Skeletal muscle satellite cell (primary cell): Measurements from ENCODE around the gene TYK2.
"Not testable (repeated sequence)": the region's sequence is repeated elsewhere in the genome, so short reads cannot be mapped to it uniquely, and the experiment has no call there.

Source experiments
- H3K27me3 ChIP-seq: 2 replicates; pipeline ENCODE4 v1.7.0; 2013; ENCODE audit warnings: low read length; ENCODE audit not compliant: control insufficient read depth, insufficient read depth
- H3K36me3 ChIP-seq: 2 replicates; pipeline ENCODE4 v1.7.0; 2013; ENCODE audit warnings: mild to moderate bottlenecking, control low read depth, low read length; ENCODE audit not compliant: insufficient read depth
- H3K4me1 ChIP-seq: 2 replicates; pipeline ENCODE4 v1.7.0; 2013; ENCODE audit warnings: low read length; ENCODE audit not compliant: control insufficient read depth, insufficient read depth
- H3K4me2 ChIP-seq: 2 replicates; pipeline ENCODE4 v1.7.0; 2013; ENCODE audit warnings: mild to moderate bottlenecking, low read length
- H3K4me3 ChIP-seq: 2 replicates; pipeline ENCODE4 v1.7.0; 2013; ENCODE audit warnings: low read length
- H3K9ac ChIP-seq: 2 replicates; pipeline ENCODE4 v1.7.0; 2013; ENCODE audit warnings: mild to moderate bottlenecking, low read depth, low read length, moderate library complexity
- H3K9me3 ChIP-seq: replicated peaks from 2 replicates; pipeline ENCODE4 v1.7.0; 2013; ENCODE audit warnings: mild to moderate bottlenecking, control low read depth, low read length

TYK2 gene

DNA sequence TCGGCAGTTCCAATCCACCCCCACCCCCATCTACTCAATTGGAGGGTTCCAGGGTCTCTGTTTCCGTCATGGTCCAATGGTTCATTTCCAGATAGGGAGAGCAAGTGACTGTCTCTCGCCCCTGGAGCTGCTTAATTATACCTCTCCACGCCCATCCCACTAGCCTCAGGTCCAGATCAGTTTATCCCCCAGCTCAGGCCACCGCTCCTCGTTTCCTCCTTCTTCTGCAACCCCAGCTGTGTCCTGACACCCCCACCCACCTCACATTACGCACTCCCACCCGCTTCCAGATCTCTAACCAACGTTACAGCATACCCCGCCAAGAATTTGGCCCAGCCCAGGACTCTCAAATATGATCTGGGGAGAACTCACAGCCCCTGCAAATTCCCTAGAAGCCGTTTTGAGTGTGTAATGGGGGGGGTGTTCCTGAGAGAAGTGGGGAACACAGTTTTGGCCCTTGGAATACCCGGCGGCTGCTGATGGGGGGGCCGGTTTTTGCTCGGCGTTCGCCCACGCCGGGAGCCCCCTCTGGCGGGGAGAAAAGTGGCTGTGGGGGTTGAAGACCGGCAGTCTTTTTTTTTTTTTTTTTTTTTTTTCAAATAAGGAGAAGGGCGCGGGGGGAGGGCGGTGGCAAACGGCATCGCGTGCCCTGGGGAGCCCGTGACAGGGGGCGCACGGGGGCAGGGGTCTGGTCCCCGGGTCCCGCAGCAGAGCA lies 38.3 kb upstream of the TYK2 start:
- Histone ChIP-seq H3K36me3 (no peaks in the 10 kb centered on the region), H3K4me2 (peak overlapping the region; percentile 52), H3K9ac (no peak overlapping the region), H3K4me3 (peak overlapping the region; percentile 70), H3K9me3 (peaks cover 3% of the 10 kb centered on the region), H3K4me1 (peaks cover 36% of the 10 kb centered on the region), H3K27me3 (peaks cover 51% of the 10 kb centered on the region)

DNA sequence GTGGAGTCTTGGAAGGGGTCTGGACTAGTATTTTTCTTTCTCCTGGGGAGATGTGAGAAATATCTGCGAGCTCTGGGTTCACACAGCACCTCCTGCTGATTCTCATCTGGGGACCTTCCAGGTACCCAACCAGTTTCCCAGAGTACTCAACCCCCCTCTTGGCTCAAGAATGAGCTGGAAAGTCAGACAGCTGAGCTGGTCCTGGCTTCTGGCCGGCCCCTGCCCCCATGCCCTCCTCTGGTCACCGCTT lies 37.8 kb upstream of the TYK2 start:
- Histone ChIP-seq H3K4me3 (no peak overlapping the region), H3K4me2 (peak overlapping the region; percentile 19), H3K27me3 (peaks cover 46% of the 10 kb centered on the region), H3K36me3 (no peaks in the 10 kb centered on the region), H3K9ac (no peak overlapping the region), H3K4me1 (peaks cover 35% of the 10 kb centered on the region), H3K9me3 (peaks cover 3% of the 10 kb centered on the region)

DNA sequence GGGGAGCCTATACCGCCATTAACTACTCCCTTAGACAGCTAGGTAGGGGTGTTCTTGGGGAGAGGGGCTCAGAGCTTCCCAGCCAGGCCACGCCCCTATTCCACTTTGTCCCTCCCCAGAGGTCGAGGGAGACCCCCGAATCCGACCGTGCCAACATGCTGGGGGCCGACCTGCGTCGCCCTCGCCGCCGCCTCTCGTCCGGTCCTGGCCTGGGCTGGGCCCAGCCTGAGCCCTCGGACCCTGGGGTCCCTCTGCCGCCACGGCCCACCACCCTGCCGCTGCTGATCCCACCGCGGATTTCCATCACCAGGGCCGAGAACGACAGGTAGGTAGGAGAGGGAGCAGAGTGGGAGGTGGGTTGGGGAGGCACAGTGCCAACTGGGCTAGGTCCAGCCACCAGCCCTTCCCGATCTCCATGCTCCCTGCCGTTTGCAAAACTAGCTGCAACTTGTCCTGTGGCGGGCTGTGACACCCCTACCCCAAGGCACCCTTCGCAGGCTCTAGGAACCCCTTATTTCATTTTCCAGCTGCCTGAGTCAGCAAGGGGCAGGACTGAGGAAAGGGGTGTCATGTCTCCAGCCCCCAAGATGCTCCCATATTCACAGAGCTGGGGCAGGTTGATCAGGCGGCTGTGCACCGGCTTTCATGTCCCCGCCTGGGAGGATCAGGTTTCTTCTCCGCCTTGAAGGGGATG lies 37.3 kb upstream of the TYK2 start:
- H3K4me3 ChIP-seq = no peak overlapping the region
- peaks cover 35% of the 10 kb centered on the region for H3K4me1 ChIP-seq
- H3K9me3 ChIP-seq = peaks cover 3% of the 10 kb centered on the region
- H3K27me3 ChIP-seq = peaks cover 44% of the 10 kb centered on the region
- H3K36me3 ChIP-seq = no peaks in the 10 kb centered on the region
- no peak overlapping the region for H3K9ac ChIP-seq
- peak overlapping the region; percentile 19 for H3K4me2 ChIP-seq

DNA sequence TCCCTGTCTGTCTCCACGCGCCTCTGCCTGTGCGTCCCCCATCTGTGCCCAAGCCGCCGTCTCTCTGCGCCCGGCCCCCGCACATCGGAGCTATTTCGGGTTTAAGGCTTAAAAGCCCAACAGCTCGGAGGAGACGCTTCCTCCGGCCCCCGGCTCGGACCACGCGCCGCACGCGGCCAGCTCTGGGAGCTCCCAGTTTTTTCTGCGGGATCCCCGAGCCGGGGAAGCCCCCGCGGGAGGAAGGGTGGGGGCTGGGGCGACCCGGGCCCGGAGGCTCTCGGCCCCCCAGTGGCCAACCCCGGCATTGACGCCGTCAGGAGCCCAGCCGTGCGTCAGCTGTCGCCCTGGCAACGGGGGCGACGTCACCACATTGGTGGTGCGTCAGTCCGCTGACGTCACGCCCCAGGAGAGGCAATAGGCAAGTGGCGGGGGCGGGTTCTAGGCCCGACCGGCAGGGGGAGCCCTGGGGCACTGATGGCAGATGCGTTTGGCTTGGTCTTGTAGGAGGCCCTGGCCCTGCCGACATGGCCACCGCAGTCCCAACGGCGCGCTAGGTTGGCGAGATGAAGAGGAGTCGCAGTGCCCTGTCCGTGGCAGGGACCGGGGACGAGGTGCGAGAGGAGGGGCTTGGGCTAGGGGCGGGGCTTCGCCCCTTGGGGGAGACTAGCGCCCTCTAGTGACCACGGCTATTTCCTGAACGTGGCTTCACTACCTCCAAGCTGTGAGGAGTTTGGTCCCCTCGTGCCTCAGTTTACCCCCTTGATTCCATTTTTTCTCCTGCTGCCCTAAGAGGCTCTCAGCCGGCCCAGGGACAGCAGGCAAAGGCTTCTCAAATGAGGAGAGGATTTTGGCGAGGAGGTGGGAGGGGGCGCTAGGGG lies 36.2 kb upstream of the TYK2 start:
- Histone ChIP-seq H3K4me2 (peak overlapping the region; percentile 85), H3K4me3 (peak overlapping the region; percentile 64), H3K4me1 (peaks cover 41% of the 10 kb centered on the region), H3K9me3 (peaks cover 3% of the 10 kb centered on the region), H3K36me3 (no peaks in the 10 kb centered on the region), H3K27me3 (peaks cover 35% of the 10 kb centered on the region), H3K9ac (peak overlapping the region; percentile 63)

DNA sequence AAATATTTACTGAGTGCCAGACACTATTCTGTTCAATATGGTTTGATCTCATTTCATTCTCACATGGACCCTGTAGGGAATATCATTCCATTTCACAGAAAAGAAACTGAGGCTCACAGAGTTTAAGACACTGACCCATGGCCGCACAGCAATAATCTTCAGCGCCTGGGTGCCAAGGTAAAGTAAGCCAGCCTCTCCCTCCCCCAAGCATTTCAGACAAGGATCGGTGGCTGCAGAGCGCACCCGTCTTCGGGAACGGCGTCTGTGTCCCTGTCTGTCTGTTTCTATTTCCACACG lies 35.7 kb upstream of the TYK2 start:
- Histone ChIP-seq H3K4me3 (peak overlapping the region; percentile 64), H3K4me1 (peaks cover 36% of the 10 kb centered on the region)

DNA sequence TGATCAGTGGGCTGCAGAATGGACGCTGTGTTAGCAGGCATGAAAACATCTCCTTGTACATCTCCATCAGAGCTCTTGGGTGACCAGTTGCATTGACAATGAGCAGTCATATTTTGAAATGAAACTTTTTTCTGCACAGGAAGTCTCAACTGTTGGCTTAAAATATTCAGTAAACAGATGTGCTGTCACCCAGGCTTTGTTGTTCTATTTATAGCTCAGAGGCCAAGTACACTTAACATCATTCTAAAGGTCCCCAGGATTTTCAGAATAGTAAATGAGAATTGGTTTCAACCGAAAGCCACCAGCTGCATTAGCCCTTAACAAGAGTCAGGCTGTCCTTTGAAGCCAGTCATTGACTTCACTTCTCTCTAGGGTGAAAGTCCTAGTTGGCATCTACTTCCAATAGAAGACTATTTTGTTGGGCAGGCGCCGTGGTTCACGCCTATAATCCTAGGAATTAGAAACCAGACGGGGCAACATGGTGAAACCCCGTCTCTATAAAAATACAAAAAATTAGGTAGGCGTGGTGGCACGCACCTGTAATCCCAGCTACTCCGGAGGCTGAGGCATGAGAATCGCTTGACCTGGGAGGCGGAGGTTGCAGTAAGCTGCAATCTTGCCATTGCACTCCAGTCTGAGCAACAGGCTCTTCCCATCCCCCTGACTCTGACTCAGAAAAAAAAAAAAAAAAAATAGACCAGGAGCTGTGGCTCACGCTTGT lies 32.0 kb upstream of the TYK2 start:
- Histone ChIP-seq H3K27me3 (peaks cover 5% of the 10 kb centered on the region), H3K9ac (no peak overlapping the region), H3K9me3 (peaks cover 3% of the 10 kb centered on the region), H3K4me2 (no peak overlapping the region), H3K4me3 (no peak overlapping the region), H3K36me3 (no peaks in the 10 kb centered on the region), H3K4me1 (peaks cover 19% of the 10 kb centered on the region)

More for the DNA sequence above, 35.7 kb upstream of the TYK2 start:
- peak overlapping the region; percentile 85 for H3K4me2 ChIP-seq
- no peaks in the 10 kb centered on the region for H3K36me3 ChIP-seq
- peak overlapping the region; percentile 63 for H3K9ac ChIP-seq
- peaks cover 29% of the 10 kb centered on the region for H3K27me3 ChIP-seq
- H3K9me3 ChIP-seq = peaks cover 3% of the 10 kb centered on the region

DNA sequence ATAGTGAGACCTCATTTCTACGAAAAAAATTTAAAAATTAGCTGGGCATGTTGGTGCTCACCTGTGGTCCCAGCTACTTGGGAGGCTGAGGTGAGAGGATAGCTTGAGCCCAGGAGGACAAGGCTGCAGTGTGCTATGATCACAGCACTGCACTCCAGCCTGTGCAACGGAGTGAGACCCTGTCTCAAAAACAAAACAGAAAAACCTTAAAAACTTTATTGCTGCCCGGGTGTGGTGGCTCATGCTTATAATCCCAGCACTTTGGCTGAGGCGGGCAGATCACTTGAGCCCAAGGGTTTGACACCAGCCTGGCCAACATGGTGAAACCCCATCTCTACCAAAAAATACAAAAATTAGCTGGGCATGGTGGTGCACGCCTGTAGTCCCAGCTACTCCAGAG lies 30.9 kb upstream of the TYK2 start:
- not testable (repeated sequence) for H3K27me3 ChIP-seq, H3K4me3 ChIP-seq, H3K4me2 ChIP-seq, H3K36me3 ChIP-seq, H3K9me3 ChIP-seq, H3K9ac ChIP-seq
- H3K4me1 ChIP-seq = peaks cover 19% of the 10 kb centered on the region

DNA sequence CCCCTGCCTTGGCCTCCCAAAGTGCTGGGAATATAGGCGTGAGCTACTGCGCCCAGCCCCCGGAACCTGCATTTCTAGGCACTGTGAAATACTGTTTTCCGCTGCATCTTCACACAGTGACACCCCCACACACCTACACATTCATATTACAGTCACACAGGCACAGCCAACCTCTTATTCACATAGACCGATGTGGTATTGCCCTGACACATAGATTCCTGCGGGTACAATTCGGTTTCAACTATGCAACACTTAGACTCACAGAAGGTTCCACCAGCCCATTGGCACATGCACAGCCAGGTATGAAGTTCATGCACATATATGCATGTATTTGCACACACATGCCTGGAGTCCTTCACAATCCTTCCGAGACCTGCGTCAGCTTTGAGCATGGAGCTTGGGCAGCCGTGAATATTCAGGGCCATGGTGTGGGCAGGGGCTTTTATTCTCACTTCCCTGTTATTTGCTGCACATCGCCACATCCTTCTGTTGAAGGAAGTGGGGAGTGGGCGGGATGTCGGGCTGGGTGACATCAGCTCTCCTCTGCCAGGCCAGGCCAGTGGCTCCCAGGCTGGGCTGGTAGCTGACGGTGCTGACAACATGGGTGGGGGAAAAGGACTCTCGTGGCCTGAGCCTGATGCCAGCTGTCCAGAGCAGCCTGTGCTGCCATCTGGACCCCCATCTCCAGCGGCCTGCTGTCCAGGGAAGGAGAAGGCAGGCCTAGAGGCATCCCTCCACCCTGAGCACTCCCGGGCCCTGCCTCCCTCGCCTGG lies 28.3 kb upstream of the TYK2 start:
- no peak overlapping the region for H3K9ac ChIP-seq
- peaks cover 28% of the 10 kb centered on the region for H3K4me1 ChIP-seq
- H3K4me3 ChIP-seq = no peak overlapping the region
- H3K4me2 ChIP-seq = no peak overlapping the region
- H3K36me3 ChIP-seq = no peaks in the 10 kb centered on the region
- peaks cover 12% of the 10 kb centered on the region for H3K27me3 ChIP-seq
- no peaks in the 10 kb centered on the region for H3K9me3 ChIP-seq

DNA sequence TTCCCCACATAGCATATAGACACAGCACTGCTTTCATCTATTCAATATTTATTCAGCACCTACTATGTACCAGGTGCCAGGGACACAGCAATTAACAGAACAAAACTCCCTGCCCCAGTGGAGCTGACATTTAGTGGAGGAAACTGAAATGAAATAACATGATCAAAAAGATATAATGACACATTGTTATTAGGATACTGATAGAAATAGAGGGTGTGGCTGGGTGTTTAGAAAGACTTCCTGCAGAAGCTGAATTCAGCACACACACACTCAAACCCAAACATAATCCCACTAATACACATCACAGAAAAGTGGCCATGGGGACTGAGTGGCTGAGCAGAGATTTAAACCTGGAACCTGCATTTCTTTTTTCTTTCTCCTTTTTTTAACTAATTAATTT lies 26.7 kb upstream of the TYK2 start:
- Histone ChIP-seq H3K9me3 (no peaks in the 10 kb centered on the region), H3K4me2 (no peak overlapping the region), H3K4me1 (peaks cover 22% of the 10 kb centered on the region), H3K36me3 (no peaks in the 10 kb centered on the region), H3K9ac (no peak overlapping the region), H3K27me3 (peaks cover 12% of the 10 kb centered on the region), H3K4me3 (no peak overlapping the region)

DNA sequence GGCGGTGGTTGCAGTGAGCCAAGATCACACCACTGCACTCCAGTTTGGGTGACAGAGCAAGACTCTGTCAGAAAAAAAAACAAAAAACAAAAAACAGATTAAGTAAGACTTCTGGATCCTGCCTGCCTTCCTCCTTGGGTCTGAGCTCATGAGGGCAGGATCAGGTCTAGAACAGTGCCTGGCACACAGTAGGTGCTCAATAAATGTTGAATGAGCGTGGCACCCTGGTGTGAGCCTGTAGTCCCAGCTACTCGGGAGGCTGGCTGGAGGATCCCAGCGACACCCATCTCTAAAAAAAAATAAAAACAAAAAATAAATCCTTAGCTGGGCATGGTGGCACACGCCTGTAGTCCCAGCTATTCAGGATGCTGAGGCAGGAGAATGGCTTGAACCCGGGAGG lies 25.8 kb upstream of the TYK2 start:
- Histone ChIP-seq H3K9ac (no peak overlapping the region), H3K4me3 (no peak overlapping the region), H3K4me2 (no peak overlapping the region), H3K9me3 (no peaks in the 10 kb centered on the region), H3K4me1 (peaks cover 30% of the 10 kb centered on the region), H3K27me3 (peaks cover 12% of the 10 kb centered on the region), H3K36me3 (peaks cover 5% of the 10 kb centered on the region)
